HG03575 (cell line): Measurements from ENCODE around the gene DIAPH3.

ENCODE experiments used
- ATAC-seq: cut with Tn5 transposase; IDR thresholded peaks from one replicate; pipeline ENCODE4 v1.9.1; 2021; ENCODE audit not compliant: unreplicated experiment, insufficient number of reproducible peaks, low FRiP score; ENCODE audit errors: extremely low read depth

The DIAPH3 gene

GRCh38 chr13:60158321-60158801, 5.4 kb downstream of the DIAPH3 start:
- no peak for ATAC-seq

GRCh38 chr13:60155978-60156377, 7.8 kb downstream of the DIAPH3 start:
- ATAC-seq: no peak

- no peak for ATAC-seq
Measured at GRCh38 chr13:60152904-60153303, 10.8 kb downstream of the DIAPH3 start.

- no peak for ATAC-seq
Measured at GRCh38 chr13:60152114-60152513, 11.6 kb downstream of the DIAPH3 start.

- ATAC-seq: no peak
Measured at GRCh38 chr13:60150538-60150937, 13.2 kb downstream of the DIAPH3 start.

GRCh38 chr13:60148918-60149317, 14.8 kb downstream of the DIAPH3 start:
- ATAC-seq: no peak

- ATAC-seq: no peak
Measured at GRCh38 chr13:60147361-60147760, 16.4 kb downstream of the DIAPH3 start.

GRCh38 chr13:60146471-60146870, 17.3 kb downstream of the DIAPH3 start:
- ATAC-seq: no peak

- no peak for ATAC-seq
Measured at GRCh38 chr13:60143775-60144174, 20.0 kb downstream of the DIAPH3 start.

- no peak for ATAC-seq
Measured at GRCh38 chr13:60139272-60139671, 24.5 kb downstream of the DIAPH3 start.

GRCh38 chr13:60138674-60139073, 25.1 kb downstream of the DIAPH3 start:
- ATAC-seq: no peak

GRCh38 chr13:60137911-60138560, 25.7 kb downstream of the DIAPH3 start:
- no peak for ATAC-seq

- no peak for ATAC-seq
Measured at GRCh38 chr13:60135344-60135743, 28.4 kb downstream of the DIAPH3 start.

- ATAC-seq: no peak
Measured at GRCh38 chr13:60134376-60134775, 29.4 kb downstream of the DIAPH3 start.

- no peak for ATAC-seq
Measured at GRCh38 chr13:60121337-60121687, 42.4 kb downstream of the DIAPH3 start.

- no peak for ATAC-seq
Measured at GRCh38 chr13:60120617-60121336, 43.0 kb downstream of the DIAPH3 start.

- no peak for ATAC-seq
Measured at GRCh38 chr13:60118696-60119400, 44.9 kb downstream of the DIAPH3 start.

GRCh38 chr13:60114499-60115028, 49.2 kb downstream of the DIAPH3 start:
- ATAC-seq: no peak

- no peak for ATAC-seq
Measured at GRCh38 chr13:60112771-60113170, 51.0 kb downstream of the DIAPH3 start.

- no peak for ATAC-seq
Measured at GRCh38 chr13:60111691-60112090, 52.0 kb downstream of the DIAPH3 start.
